DLD1 (cell line): Measurements from ENCODE around the gene NCAN.
"Not testable (repeated sequence)": the region's sequence is repeated elsewhere in the genome, so short reads cannot be mapped to it uniquely, and the experiment has no call there.

Experiments used
- in situ Hi-C: cut with HindIII; loops from 2 replicates; pipeline ENCODE4 v1.10.0; 2017; ENCODE audit warnings: low sequenced_read_pairs

NCAN gene

GRCh38 chr19:19192910-19193423 is 18.8 kb upstream of the NCAN start:
- in situ Hi-C loops: no loop called here

DNA sequence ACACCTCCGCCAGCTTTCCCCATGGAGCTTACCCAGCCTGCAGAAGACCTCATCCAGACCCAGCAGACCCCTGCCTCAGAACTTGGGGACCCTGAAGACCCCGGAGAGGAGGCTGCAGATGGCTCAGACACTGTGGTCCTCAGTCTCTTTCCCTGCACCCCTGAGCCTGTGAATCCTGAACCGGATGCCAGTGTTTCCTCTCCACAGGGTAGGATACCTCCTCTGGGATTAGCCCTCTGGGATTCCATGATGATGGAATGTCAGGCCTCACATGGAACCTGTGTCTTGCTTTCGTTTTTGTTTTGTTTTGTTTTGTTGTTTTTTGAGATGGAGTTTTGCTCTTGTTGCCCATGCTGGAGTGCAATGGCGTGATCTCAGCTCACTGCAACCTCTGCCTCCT is 17.8 kb upstream of the NCAN start:
- in situ Hi-C loops: no loop called here

DNA sequence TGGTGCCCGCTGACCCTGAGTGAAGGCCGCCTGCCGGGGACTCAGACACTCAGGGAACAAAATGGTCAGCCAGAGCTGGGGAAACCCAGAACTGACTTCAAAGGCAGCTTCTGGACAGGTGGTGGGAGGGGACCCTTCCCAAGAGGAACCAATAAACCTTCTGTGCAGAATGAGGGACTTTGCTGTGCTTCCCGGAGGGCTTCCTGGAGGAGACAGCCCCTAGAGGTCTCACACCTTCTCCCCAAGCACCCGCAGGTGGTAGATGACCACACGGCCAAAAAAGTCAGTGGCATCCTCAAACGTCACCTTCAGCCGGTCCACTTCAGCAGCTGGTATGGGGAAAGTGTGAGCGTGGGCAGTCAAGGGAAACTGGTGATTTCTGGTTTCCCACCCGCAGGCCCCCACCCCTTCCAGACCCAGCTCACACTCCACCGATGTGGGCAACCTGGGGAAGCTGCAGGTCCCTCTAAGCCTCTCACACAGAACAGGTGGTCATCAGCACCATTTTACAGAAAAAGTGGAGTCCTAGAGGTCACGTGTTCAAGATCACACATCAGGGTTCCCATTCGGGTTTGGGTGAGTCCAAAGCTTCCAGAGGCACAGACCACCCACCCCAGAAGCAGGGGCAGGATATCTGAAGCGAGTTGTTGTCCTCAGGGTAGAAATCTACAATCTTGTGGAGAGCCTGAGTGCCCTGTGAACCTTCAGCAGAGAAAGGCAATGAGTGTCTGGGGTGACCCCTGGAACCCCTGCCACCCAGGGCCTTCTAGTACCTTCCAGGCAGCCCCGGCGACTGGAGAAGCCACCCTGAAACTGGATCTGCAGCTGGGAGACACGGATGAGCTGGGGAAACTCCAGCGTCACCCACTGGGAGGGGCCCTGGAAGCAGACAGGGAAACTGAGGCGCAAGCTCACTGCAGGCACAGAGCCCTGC is 9.8 kb upstream of the NCAN start:
- in situ Hi-C loops: no loop called here

GRCh38 chr19:19202707-19203011 is 9.1 kb upstream of the NCAN start:
- in situ Hi-C loops: no loop called here

GRCh38 chr19:19203012-19203856 is 8.5 kb upstream of the NCAN start, which contains the start of gene NR2C2AP:
Gene NR2C2AP, minus strand, starts transcription at chr19:19203414. Its CDS starts 354 bp downstream, at chr19:19203060.
- in situ Hi-C loops: no loop called here

GRCh38 chr19:19204181-19204580 is 7.6 kb upstream of the NCAN start:
- in situ Hi-C loops: no loop called here

DNA sequence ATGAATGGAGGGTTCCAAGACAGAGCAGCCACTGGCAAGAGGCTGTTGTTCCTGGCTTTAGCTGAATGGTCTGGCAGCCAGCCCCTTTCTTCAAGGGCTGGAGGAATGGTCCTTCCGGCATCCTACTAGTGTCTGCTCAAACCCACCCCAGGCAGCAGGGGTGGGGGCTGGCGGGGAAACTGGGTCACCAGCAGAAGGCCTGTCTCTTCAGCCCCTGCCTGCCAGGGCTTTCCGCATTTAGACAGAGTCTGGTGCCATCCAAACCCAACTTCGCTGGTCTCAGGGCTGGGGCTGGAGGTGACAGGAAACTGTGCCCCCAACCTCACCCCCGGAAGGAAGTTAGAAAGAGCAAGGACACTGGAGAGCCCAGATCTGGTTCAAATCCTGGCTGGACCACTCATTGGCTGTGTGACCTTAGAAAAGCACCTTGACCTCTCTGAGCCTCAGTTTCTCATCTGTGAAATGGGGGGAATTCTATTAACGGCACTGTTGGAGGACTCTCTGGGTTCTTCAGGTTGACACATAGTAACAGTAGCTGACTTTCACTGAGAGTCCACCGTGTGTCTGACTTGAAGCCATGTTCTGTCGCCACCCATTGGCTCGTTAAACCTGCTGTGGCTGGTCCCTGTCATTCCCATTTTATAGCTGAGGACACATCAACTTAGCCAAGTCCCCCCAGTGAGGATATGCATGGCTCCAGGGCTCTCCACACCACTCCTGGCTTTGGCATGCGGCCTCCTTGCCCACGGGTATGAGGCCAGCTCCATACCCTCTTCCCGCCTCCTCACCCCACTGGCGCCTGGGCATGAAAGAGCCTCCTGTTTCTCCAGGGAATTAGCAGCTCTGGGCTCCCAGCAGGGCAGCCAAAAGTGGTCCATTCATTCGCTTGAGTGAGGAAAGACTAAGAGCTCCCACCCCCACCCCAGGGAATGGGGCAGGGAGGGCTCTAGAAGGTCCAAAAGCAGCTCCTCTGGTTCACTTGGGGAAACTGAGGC is 6.0 kb upstream of the NCAN start:
- in situ Hi-C loops: no loop called here

- in situ Hi-C loops: no loop called here
Observed at GRCh38 chr19:19206938-19207337, 4.8 kb upstream of the NCAN start.

DNA sequence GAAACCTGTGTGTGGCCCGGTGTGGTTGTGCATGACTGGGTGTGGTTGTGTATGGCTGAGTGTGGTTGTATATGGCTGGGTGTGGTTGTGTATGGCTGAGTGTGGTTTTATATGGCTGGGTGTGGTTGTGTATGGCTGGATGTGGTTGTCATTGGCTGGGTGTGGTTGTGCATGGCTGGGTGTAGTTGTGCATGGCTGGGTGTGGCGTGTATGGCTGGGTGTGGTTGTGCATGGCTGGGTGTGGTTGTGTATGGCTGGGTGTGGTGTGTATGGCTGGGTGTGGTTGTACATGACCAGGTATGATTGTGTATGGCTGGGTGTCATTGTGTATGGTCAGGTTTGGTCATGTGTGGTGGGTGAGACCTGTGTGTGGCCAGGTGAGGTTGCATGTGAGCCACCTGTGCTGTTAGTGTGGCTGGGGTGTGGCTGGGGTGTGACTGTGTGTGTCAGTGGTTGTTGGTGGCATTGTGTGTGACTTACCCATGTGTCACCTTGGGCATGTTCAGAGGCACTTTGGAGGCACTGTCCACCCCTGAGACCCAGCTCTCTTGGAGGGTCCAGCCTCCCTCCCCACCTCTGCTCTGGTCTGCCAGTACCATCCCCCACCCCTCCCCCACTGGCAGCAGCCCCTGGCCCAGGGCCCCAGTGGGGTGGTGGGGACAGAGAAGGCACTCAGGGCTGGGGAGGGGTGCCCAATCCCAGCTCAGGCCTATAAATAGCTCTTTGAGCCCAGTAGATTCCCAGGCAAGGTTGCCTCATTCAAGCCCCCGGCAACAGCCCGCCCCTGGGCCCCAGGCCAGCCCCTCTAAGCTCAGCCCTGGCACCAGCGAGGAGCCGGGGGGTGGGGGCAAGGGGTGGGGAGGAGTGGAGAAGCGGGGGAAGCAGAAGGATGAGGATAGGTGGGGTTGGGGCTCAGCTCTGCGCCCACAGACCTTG is 3.9 kb upstream of the NCAN start:
- in situ Hi-C loops: no loop called here

GRCh38 chr19:19209372-19209771 is 2.4 kb upstream of the NCAN start:
- in situ Hi-C loops: no loop called here

GRCh38 chr19:19212916-19213315 is 1.2 kb downstream of the NCAN start:
- in situ Hi-C loops: no loop called here

- in situ Hi-C loops: no loop called here
Observed at GRCh38 chr19:19213426-19214158, 1.8 kb downstream of the NCAN start.

- in situ Hi-C loops: no loop called here
Observed at GRCh38 chr19:19214159-19214490, 2.4 kb downstream of the NCAN start.

GRCh38 chr19:19214892-19215291 is 3.1 kb downstream of the NCAN start:
- in situ Hi-C loops: no loop called here

- in situ Hi-C loops: no loop called here
Observed at GRCh38 chr19:19215792-19216191, 4.0 kb downstream of the NCAN start.

DNA sequence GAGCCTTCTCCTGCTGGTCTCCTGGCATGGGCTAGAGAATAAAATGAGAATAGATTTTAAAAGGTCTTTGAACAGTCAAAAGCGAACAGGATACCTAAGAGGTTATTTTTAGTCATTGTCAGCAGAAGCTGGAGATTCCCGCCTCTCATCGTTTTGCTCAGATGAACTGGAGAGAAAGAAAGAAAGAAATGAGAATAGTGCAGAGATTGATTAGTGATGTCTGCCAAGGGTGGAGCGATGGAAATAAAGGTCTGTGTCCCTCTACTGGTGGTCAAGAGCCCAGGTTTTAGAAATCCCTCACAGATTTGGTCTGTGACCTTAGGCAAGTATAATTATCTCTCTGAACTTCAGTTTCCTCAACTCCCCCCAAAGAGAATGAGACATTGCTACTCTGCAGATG is 5.3 kb downstream of the NCAN start:
- in situ Hi-C loops: no loop called here

- in situ Hi-C loops: no loop called here
Observed at GRCh38 chr19:19218911-19219310, 7.2 kb downstream of the NCAN start.

- in situ Hi-C loops: not testable (repeated sequence)
Observed at GRCh38 chr19:19221000-19221399, 9.2 kb downstream of the NCAN start.

- in situ Hi-C loops: no loop called here
Observed at GRCh38 chr19:19223060-19223459, 11.3 kb downstream of the NCAN start.
